Prostate gland (tissue), 2 donors: ENCODE measurements around the gene PCDHGA6.

Experiments used
- POLR2AphosphoS5 ChIP-seq: sonication (generic); formaldehyde crosslinking; IDR thresholded peaks from one replicate; pipeline ENCODE4 v1.6.1; 2017; ENCODE audit warnings: antibody characterized with exemption
- TF ChIP-seq, protein P1 (sequence below), 4 experiments: fragments of 200-600 bp in 2 of 4; fragments of 450-650 bp in 2 of 4; sonication (generic) in 2 of 4; IDR thresholded peaks; 1 replicate in 3 of 4; 2 replicates in 1 of 4; pipeline ENCODE4 v1.5.1; 2016 to 2019; ENCODE audit warnings: antibody characterized with exemption in 4 of 4, mild to moderate bottlenecking in 2 of 4, moderate library complexity in 2 of 4

DNA sequence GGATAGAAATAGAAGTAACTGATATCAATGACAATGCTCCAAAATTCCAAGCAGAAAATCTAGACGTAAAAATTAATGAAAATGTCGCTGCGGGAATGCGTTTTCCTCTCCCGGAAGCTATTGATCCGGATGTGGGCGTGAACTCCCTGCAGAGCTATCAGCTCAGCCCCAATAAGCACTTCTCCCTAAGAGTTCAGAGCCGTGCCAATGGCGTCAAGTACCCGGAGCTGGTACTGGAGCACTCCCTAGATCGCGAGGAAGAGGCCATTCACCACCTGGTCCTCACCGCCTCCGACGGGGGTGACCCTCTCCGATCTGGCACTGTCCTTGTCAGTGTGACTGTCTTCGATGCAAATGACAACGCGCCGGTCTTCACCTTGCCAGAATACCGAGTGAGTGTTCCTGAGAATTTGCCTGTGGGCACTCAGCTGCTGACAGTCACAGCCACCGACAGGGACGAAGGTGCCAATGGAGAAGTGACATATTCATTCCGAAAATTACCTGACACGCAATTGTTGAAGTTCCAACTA, 39.9 kb downstream of the PCDHGA6 start:
- TF ChIP-seq, protein P1, sequence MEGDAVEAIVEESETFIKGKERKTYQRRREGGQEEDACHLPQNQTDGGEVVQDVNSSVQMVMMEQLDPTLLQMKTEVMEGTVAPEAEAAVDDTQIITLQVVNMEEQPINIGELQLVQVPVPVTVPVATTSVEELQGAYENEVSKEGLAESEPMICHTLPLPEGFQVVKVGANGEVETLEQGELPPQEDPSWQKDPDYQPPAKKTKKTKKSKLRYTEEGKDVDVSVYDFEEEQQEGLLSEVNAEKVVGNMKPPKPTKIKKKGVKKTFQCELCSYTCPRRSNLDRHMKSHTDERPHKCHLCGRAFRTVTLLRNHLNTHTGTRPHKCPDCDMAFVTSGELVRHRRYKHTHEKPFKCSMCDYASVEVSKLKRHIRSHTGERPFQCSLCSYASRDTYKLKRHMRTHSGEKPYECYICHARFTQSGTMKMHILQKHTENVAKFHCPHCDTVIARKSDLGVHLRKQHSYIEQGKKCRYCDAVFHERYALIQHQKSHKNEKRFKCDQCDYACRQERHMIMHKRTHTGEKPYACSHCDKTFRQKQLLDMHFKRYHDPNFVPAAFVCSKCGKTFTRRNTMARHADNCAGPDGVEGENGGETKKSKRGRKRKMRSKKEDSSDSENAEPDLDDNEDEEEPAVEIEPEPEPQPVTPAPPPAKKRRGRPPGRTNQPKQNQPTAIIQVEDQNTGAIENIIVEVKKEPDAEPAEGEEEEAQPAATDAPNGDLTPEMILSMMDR (IDR thresholded peaks at IDR 0.05), result no peak
- no peak for TF ChIP-seq POLR2AphosphoS5
